ENCODE data around the gene SNX20. TPM values are rescaled to one million over a fixed set of nuclear protein-coding genes. Genes with fewer than 3 reads are reported as not detected.

Gene SNX20
- total and polyA plus RNA-seq, 2 experiments from 2014 or later, result not detected

GRCh38 chr16:50626868-50627267 is 54.2 kb downstream of the SNX20 start:
- ATAC-seq, result no peak
- DNase-seq (ENCODE audit: low spot score), result no peak
- TF ChIP-seq NANOG (IDR thresholded peaks at IDR 0.05; ENCODE audit: borderline replicate concordance) (no peak), POLR2AphosphoS5 (IDR thresholded peaks at IDR 0.05; ENCODE audit: low read depth) (no peak), EZH2 (IDR thresholded peaks at IDR 0.05; ENCODE audit: low read depth, unreplicated experiment) (no peak), EZH2phosphoT487 (IDR thresholded peaks at IDR 0.05; ENCODE audit: unreplicated experiment) (no peak), JUNB (IDR thresholded peaks at IDR 0.05; ENCODE audit: unreplicated experiment) (no peak), CREB1 (CRISPR knock-in tag; IDR thresholded peaks at IDR 0.05; ENCODE audit: low read depth) (no peak), ZNF331 (CRISPR knock-in tag; IDR thresholded peaks at IDR 0.05; ENCODE audit: low read depth) (no peak), ZNF462 (CRISPR knock-in tag; IDR thresholded peaks at IDR 0.05) (no peak), CTCF (conservative IDR thresholded peaks at IDR 0.05; ENCODE audit: low read depth in 2 of 2) (no peak), REST (IDR thresholded peaks at IDR 0.05; ENCODE audit: unreplicated experiment) (no peak)
- Mint-ChIP-seq H3K9me3 (no peaks in the 10 kb centered on the region), H3K36me3 (ENCODE audit: low read depth) (peaks cover 2% of the 10 kb centered on the region; the same call in 1 of the 3 replicates), H3K27me3 (ENCODE audit: insufficient read depth, low read depth, poor library complexity) (peaks cover 9% of the 10 kb centered on the region), H3K27ac (no peak overlapping the region), H3K4me3 (no peak overlapping the region), H3K4me1 (peaks cover 11% of the 10 kb centered on the region)
- Histone ChIP-seq H2AFZ (no peak overlapping the region), H3K9me2 (ENCODE audit: insufficient read depth) (no peaks in the 10 kb centered on the region), H3K36me3 (ENCODE audit: insufficient read depth) (no peaks in the 10 kb centered on the region), H4K20me1 (replicated peaks; ENCODE audit: insufficient read depth) (no peaks in the 10 kb centered on the region), H3K27ac (ENCODE audit: low read depth) (no peak overlapping the region), H3K79me2 (replicated peaks; ENCODE audit: insufficient read depth) (no peaks in the 10 kb centered on the region), H3K4me3 (no peak overlapping the region), H3K4me1 (ENCODE audit: insufficient read depth) (no peaks in the 10 kb centered on the region), H3F3A (replicated peaks; ENCODE audit: low read depth) (no peaks in the 10 kb centered on the region), H3K4me2 (no peak overlapping the region), H3K27me3 (ENCODE audit: insufficient read depth) (no peaks in the 10 kb centered on the region)

All from GM23338 (cell line).